Esophagus squamous epithelium (tissue), 5 donors: ENCODE results near the gene COPS6. TPM values are rescaled to one million over a fixed set of nuclear protein-coding genes. Genes with fewer than 3 reads are reported as not detected.
A peak's percentile ranks its signal among the peaks of the same experiment; 100 is the strongest.

Experiments
- DNase-seq: peaks from one replicate; lab custom pipeline; 2025; lab: John Stamatoyannopoulos, UW
- H3K27ac ChIP-seq, 4 donors: fragments of 200-600 bp; sonication (generic); one replicate each; pipeline ENCODE4 v1.5.1; 2016 to 2019; ENCODE audit warnings: mild to moderate bottlenecking in 1 of 4
- H3K27me3 ChIP-seq, 4 donors: fragments of 200-600 bp; sonication (generic); 1 replicate in 3 of 4; 2 replicates in 1 of 4; pipeline versions ENCODE4 v1.5.1 to v1.6.0; 2017 to 2021; ENCODE audit warnings: antibody characterized with exemption in 1 of 4
- H3K36me3 ChIP-seq, 3 donors: fragments of 200-600 bp; sonication (generic); one replicate each; pipeline ENCODE4 v1.5.1; 2016 to 2019
- H3K4me1 ChIP-seq, 3 donors: fragments of 200-600 bp; sonication (generic); one replicate each; pipeline ENCODE4 v1.5.1; 2017 to 2019
- H3K4me3 ChIP-seq, 4 donors: fragments of 200-600 bp; sonication (generic); 1 replicate in 3 of 4; 2 replicates in 1 of 4; pipeline ENCODE4 v1.5.1; 2016 to 2019; ENCODE audit warnings: mild to moderate bottlenecking in 2 of 4, moderate library complexity in 1 of 4
- H3K9me3 ChIP-seq, 3 donors: fragments of 200-600 bp; sonication (generic); one replicate each; pipeline ENCODE4 v1.5.1; 2016 to 2019
- POLR2A ChIP-seq, 4 donors: fragments of 450-650 bp; IDR thresholded peaks; one replicate each; pipeline ENCODE4 v1.6.1; 2017; ENCODE audit warnings: antibody characterized with exemption in 4 of 4, mild to moderate bottlenecking in 4 of 4, moderate library complexity in 3 of 4
- WGBS, 2 donors: methylation state at CpG; one replicate each; pipeline ENCODE4 v1.1.5; 2018; 5-methylcytosine and 5-hydroxymethylcytosine counted together
- intact Hi-C: fragments of 100-400 bp; cut with DNase I; formaldehyde crosslinking; loops from one replicate; pipeline ENCODE4 v1.15.0; 2022
- total RNA-seq, 4 donors: library from RNA; depleted of rRNA; stranded (reverse); fragments of >200 nt; gene quantifications; one replicate each; pipeline ENCODE4 v1.1.0, GENCODE V29; 2016
- TF ChIP-seq, protein P1 (sequence below), 6 experiments: fragments of 450-650 bp in 4 of 6; fragments of 200-600 bp in 2 of 6; sonication (generic) in 2 of 6; IDR thresholded peaks; one replicate each; pipeline ENCODE4 v1.5.1; 2016 to 2019; ENCODE audit warnings: antibody characterized with exemption in 6 of 6, mild to moderate bottlenecking in 4 of 6, moderate library complexity in 4 of 6
- donor health status: DM: yes; HTN: yes; CAD: no.

COPS6 gene
- total RNA-seq, 4 donors from 2014 or later, result 50.6 to 68.0 (median 62.2) TPM

DNA sequence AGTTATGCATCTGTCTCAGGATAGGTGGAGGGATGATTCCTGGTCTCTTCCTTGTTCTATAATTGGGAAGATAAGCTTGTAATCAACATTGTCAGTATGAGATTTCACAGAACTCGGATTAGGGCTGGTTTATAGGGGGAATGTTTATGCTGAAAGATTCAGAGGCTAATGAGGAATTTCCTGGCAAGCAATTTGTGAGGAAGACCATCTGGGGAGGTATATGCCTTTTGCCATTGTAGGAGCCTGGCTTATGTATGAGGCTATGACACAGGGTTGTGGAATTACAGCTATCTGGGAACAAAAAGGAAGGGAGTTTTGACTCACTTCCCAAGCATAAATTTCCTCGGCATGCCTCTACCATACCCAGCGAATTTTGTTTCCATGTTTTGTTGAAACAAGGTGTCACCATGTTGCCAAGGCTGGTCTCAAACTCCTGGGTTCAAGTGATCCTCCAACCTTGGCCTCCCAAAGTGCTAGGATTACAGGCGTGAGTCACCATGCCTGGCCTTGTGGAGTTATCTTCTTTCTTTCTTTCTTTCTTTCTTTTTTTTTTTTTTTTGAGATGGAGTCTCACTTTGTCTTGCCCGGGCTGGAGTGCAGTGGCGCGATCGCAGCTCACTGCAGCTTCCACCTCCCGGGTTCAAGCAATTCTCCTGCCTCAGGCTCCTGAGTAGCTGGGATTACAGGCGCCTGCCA is 1.6 kb upstream of the COPS6 start:
- no peak overlapping the region for H3K4me3 ChIP-seq
- no peaks in the 10 kb centered on the region for H3K27me3 ChIP-seq
- intact Hi-C loops, result no loop called here
- WGBS, 2 donors, result 69 to 75% methylated on average over 9 to 10 of the region's 10 CpGs
- peaks cover 6 to 41% (median 24%) of the 10 kb centered on the region in 3 donors for H3K4me1 ChIP-seq
- H3K36me3 ChIP-seq, result peaks cover 5 to 24% (median 16%) of the 10 kb centered on the region in 3 donors
- H3K9me3 ChIP-seq, result no peaks in the 10 kb centered on the region
- peak overlapping the region in 1 of 4 donors; percentile 91 for H3K27ac ChIP-seq
- TF ChIP-seq, protein P1, sequence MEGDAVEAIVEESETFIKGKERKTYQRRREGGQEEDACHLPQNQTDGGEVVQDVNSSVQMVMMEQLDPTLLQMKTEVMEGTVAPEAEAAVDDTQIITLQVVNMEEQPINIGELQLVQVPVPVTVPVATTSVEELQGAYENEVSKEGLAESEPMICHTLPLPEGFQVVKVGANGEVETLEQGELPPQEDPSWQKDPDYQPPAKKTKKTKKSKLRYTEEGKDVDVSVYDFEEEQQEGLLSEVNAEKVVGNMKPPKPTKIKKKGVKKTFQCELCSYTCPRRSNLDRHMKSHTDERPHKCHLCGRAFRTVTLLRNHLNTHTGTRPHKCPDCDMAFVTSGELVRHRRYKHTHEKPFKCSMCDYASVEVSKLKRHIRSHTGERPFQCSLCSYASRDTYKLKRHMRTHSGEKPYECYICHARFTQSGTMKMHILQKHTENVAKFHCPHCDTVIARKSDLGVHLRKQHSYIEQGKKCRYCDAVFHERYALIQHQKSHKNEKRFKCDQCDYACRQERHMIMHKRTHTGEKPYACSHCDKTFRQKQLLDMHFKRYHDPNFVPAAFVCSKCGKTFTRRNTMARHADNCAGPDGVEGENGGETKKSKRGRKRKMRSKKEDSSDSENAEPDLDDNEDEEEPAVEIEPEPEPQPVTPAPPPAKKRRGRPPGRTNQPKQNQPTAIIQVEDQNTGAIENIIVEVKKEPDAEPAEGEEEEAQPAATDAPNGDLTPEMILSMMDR (IDR thresholded peaks at IDR 0.05), result no peak
- no peak for TF ChIP-seq POLR2A (IDR thresholded peaks at IDR 0.05)
- DNase-seq, result no peak

DNA sequence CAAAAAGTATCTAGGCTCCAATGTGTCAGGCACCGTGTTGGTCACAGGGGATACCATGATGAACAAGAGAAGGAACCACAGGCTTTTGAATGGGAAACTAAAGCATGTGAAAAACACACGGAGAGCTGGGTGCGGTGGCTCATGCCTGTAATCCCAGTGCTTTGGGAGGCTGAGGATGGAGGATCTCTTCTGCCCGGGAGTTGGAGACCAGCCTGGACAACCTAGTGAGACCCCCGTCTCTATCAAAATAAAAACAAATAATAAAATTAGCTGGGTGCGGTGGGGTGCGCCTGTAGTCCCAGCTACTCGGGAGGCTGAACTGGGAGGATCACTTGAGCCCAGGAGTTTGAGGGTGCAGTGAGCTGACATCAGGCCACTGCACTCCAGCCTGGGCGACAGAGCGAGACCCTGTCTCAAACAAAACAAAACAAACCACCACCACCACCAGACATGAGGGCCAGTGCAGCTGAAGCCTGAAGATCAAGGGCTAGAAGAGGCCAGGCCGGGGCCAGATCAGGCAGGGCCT is 611 bp upstream of the COPS6 start:
- intact Hi-C loops, result no loop called here
- H3K9me3 ChIP-seq, result no peaks in the 10 kb centered on the region
- peak overlapping the region; percentile 87 to 91 (median 88) for H3K27ac ChIP-seq
- peak overlapping the region; percentile 77 to 91 (median 85) for H3K4me3 ChIP-seq
- peaks cover 5 to 36% (median 17%) of the 10 kb centered on the region in 3 donors for H3K4me1 ChIP-seq
- H3K36me3 ChIP-seq, result peaks cover 6 to 34% (median 25%) of the 10 kb centered on the region in 3 donors
- WGBS, 2 donors, result 73 to 75% methylated on average over 6 to 7 of the region's 11 CpGs
- TF ChIP-seq POLR2A (IDR thresholded peaks at IDR 0.05), result no peak
- TF ChIP-seq, protein P1 (IDR thresholded peaks at IDR 0.05), result no peak
- DNase-seq, result no peak
- no peaks in the 10 kb centered on the region for H3K27me3 ChIP-seq

DNA sequence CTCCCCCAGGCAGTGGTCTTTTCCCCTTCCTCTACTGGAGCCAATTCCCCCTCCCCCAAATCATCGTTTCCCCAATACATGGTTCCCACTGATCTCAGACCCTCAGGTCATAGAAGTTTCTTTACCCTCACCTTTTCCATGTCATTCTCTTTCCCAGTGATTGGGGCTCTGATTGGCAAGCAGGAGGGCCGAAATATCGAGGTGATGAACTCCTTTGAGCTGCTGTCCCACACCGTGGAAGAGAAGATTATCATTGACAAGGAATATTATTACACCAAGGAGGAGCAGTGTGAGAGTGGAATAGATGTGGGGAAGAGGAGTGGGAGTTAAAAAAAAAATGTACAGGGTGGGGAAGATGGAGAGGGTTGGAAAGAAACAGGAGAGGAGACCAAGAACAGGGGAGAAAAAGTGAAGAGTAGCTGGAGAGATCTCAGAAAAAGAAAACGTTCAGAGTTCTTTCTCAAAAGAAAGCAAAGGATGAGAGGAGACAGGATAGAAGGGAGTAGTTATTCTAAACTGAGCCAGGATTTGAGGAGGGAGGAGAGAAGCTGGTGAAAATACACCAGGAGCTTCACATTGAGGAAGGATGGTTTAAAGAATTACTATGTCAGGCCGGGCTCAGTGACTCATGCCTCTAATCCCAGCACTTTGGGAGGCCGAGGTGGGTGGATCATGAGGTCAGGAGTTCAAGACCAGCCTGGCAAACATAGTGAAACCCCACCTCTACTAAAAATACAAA is 858 bp downstream of the COPS6 start:
- 13 to 17% methylated on average over 6 of the region's 7 CpGs for WGBS, 2 donors
- H3K9me3 ChIP-seq, result no peaks in the 10 kb centered on the region
- no peaks in the 10 kb centered on the region for H3K27me3 ChIP-seq
- TF ChIP-seq POLR2A (IDR thresholded peaks at IDR 0.05), result no peak
- TF ChIP-seq, protein P1 (IDR thresholded peaks at IDR 0.05), result no peak
- H3K4me1 ChIP-seq, result peaks cover 5 to 47% (median 17%) of the 10 kb centered on the region in 3 donors
- H3K27ac ChIP-seq, result peak overlapping the region; percentile 87 to 91 (median 88)
- peak overlapping the region; percentile 77 to 91 (median 85) for H3K4me3 ChIP-seq
- intact Hi-C loops, result no loop called here
- peaks cover 15 to 49% (median 36%) of the 10 kb centered on the region in 3 donors for H3K36me3 ChIP-seq
- DNase-seq, result no peak

DNA sequence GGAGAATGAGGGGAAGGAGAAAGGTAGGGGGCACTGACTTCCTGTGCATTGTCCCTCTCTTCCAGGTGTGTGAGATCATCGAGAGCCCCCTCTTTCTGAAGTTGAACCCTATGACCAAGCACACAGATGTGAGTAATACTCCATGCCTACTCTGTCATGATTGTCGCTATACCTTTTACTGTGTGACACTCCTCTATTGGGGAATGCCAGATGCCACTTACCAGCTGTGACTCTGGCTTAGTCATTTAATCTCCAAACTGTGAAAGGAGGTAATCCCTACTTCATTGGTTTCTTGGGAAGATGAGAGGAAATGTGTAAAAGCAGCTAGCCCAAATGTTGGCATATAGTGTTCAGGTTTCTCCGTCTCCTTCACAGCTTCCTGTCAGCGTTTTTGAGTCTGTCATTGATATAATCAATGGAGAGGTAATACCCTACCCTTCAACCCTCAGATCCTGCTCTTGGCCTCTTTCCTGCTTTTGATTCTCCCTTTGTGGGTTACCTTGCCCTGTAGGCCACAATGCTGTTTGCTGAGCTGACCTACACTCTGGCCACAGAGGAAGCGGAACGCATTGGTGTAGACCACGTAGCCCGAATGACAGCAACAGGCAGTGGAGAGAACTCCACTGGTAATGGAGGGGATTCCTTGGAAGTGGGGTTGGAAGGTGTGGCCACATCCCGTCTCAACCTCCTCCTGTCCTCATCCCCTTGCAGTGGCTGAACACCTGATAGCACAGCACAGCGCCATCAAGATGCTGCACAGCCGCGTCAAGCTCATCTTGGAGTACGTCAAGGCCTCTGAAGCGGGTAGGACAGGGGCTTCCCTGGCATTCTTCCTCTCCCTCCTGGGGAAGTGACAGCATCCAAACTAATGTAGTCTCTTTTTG is 2.0 kb downstream of the COPS6 start:
- TF ChIP-seq POLR2A (IDR thresholded peaks at IDR 0.05), result no peak
- TF ChIP-seq, protein P1 (IDR thresholded peaks at IDR 0.05), result no peak
- 73 to 83% methylated on average over 9 to 13 of the region's 14 CpGs for WGBS, 2 donors

More for the DNA sequence above, 2.0 kb downstream of the COPS6 start:
- intact Hi-C loops, result no loop called here
- H3K9me3 ChIP-seq, result no peaks in the 10 kb centered on the region
- H3K4me1 ChIP-seq, result peaks cover 5 to 47% (median 17%) of the 10 kb centered on the region in 3 donors
- H3K36me3 ChIP-seq, result peaks cover 21 to 60% (median 47%) of the 10 kb centered on the region in 3 donors
- H3K27me3 ChIP-seq, result no peaks in the 10 kb centered on the region
- H3K27ac ChIP-seq, result peak overlapping the region in 3 of 4 donors; percentile 87 to 89 (median 88)
- no peak for DNase-seq
- H3K4me3 ChIP-seq, result no peak overlapping the region
